GM18861 (cell line): ENCODE measurements around the gene KCND3.

ENCODE experiments used
- ATAC-seq: cut with Tn5 transposase; IDR thresholded peaks from one replicate; pipeline ENCODE4 v1.9.1; 2021; ENCODE audit not compliant: unreplicated experiment

Gene KCND3

DNA sequence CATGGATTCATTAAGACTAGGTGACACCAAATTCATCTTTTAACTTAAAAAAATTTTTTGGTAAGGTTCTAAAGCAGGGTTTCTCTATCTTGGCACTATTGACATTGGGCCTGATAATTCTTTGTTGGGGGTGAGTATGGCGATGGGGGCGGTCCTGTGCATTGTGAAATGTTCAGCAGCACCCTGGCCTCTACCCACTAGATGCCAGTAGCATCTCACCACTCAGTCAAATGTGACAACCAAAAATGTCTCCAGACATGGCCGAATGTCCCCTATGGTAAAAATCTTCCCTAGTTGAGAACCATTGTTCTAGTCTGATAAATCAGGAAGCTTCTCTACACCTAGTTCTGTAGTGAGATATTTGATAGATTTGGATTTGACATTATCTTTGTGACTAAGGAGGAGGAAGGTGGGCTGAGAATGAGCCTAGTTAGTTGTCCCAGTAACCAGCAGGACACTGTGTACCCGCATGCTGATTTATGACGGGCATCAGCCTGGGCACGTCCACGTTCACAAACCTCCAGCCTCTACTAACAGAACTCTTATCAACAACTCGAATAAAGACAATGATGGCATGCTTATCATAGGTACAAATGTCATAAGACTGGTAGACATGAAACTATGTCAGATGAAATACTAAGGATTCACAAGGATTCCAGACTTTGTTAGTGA is 104.6 kb downstream of the KCND3 start:
- ATAC-seq = no peak

DNA sequence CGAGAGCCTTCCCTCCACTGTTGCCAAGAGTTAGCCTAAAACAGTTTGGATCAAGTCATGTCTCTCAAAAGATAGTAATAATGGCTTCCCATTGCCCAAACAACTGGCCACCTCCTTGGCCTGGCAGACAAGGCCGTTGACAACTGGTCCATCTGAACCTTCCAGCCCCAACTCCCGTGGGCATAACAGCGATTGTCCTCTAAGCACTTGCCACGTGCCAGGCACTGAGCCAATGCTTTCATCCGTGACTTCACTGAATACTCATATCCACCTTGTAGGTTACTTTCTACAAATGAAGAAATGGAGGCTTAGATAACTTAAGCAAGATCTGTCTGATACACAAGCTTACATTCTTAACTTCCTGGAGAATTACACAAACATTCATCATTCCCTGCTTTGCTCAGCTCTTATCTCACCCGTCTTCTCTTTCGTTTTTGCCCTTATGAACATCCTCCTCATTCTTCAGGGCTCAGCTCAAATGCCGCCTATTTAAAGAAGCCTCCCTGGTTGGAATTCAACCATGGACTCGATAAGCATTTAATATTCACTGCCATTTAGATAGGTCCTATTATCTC is 106.4 kb downstream of the KCND3 start:
- no peak for ATAC-seq

DNA sequence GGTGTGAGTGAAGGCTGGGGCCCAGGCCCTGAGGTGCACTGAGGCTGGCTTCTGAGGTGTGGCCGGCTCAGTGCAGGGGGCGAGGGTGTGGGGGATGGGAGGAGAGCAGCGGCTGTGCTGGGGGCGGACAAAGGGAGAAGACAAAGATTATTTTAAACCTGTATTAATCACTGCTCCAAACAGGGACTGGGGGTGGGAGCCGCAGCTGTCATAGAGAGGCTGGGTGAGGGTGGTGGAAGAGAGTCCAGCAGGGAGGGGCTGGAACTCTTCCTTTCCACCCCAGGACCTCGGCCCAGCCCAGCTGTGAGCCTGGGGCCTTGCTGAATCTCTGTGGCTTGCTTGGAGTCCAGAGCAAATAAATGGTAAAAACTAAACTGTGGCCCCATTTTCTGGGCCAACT is 106.9 kb downstream of the KCND3 start:
- no peak for ATAC-seq

DNA sequence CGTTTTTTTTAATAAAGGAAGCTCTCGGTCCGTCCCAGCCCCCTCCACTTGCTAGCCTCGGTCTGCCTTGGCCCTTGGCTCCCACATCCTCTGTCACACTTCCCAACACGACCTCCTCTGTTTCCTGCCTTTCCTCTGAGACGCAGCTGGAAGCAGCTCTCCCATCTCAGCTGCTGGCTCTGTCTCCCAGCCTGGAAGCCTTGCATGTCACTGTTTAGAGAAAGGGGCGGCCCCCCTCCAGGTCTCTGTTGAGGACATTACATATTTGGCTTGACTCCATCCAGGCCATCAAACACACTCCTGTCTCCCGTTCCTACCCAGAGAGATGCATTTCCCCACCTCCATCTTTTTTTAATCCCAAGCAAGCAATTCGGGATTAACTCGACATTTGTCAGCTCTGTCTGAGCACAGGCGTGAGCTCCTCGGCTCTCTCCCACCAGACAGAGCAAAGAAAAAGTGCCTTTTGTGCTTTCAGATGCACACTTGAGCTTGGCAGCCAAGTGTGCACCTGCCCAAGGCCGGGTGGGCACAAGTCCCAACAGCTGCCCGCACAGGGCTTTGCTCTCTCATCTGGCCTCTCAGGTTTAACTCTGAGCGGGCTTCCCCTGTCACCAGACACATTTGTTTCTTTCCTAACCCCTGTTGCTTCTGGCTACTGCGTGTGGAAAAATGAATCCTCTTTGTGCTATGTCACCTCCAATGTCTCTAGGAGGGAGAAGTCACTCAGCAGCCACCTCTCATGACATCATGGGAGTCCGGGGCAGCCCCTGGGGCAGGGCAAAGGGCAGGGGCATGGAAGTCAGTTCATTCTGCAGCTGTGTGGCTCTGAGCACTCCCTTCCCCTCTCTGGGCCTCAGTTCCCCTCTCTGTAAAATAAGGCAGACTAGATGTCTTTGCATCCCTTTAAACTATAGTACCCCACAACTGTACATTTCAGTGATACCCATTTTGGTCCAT is 108.3 kb downstream of the KCND3 start:
- no peak for ATAC-seq

DNA sequence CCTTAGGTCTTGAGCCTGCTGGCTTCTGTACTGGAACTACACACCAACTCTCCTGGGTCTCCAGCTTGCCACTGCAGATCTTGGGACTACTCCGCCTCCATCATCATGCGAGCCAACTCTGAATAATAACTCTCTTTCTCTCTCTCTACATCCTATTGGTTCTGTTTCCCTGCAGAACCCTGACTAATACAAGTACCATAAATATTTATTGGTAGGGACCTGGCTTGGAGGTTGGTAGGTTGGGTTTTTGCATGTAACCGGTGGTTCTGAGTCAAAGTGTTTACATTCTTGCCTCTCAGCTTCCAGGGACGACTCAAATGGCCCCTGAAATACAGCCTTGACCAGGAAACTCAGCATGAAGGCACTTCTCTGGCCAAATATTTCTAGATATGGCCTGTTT is 110.4 kb downstream of the KCND3 start:
- ATAC-seq = no peak

DNA sequence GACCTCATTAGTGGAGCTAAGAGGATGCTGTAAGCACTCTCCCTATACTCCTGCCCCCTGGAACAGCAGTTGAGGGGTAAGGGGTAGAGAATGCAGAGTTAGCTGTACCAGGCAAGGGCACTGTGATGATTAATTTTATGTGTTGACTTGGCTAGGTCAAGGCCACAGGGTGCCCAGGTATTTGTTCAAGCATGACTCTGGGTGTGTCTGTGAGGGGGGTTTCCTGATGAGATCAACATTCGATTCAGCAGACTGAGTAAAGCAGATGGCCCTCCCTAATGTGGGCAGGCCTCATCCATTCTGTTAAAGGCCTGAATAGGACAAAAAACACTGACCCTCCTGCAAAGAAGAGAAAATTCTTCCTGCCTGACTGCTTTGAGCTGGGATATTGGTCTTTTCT is 110.8 kb downstream of the KCND3 start:
- no peak for ATAC-seq

DNA sequence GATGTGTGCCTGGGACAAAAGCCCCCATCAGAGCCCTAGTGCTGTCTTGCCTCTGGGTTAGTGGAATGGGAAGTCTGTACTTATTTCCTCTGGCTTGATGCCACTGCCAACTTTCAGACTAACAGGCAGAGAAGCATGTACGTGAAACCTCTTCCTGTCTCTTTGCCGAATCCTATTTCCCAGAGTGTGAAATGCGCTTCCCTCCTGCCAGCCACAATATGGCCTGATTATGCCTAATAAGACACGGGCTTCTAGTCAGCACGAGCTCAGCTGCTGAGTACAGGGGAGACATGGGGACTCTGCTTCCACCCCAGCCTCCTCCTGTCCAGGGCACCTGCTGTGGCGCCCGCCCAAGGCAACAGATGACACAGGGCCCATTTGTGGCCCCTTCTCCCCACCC is 111.4 kb downstream of the KCND3 start:
- no peak for ATAC-seq

DNA sequence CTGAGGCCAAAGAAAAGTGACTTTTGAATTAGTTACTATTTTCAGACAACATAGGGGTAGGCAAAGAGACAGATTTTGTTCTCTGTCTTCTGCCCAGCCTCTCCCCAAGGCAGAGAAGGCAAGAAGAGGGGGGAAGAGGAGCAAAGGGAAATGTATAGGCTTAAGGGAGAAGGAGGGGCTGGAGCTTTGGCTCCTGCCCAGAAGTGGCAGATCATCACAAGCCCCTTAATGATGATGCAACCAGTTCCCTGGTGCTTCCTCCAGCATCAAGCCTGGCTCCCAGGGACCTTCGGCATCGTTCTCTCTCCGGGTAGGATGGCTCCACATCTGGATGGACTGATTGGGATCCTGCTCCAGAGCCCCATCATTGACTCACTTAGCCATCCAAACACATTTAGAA is 112.8 kb downstream of the KCND3 start:
- ATAC-seq = no peak

DNA sequence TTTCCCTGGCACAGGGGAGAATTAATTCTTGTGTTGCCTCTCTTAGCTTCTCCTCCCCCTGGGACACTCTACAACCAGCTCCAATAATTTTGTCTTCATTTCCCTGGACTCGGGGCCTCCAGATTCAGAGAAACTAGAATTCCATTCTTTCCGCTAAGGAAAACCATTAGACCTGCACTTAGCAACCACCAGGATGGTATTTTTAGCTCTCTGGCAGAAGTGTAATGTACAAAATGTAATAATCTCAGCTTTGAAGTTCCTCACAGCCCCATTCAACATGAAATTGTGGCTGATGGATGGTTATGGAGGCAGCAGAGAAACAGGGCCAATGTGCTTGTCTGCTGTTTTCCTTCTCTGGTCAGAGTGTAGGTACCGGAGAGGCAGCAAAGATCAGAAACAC is 113.8 kb downstream of the KCND3 start:
- no peak for ATAC-seq

DNA sequence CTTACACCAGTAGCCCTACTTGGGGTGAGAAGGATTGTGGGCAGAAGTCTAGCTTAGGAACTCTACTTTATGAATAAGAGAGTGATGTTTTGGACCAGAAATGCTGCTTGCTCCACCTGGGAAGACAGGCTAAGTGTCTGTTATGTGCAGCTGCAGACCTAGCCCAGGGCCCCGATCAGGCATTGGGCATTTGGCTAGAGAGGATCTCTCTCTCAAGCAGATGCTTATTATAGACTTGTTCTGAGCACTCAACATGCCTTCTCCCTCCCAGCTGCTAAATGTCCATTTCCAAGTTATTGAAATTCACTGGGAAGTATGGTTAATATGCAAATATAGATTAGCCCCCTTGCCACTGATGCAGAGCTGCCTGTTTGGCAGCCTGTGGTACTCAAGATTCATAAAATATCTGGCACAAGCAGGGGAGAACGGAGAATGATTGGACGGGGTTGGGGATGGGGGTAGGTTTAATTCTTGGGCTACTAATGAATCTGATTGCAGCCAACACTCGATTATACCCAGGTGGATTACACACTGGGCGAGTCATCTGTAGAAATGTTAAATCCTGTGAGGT is 115.9 kb downstream of the KCND3 start:
- ATAC-seq = no peak

DNA sequence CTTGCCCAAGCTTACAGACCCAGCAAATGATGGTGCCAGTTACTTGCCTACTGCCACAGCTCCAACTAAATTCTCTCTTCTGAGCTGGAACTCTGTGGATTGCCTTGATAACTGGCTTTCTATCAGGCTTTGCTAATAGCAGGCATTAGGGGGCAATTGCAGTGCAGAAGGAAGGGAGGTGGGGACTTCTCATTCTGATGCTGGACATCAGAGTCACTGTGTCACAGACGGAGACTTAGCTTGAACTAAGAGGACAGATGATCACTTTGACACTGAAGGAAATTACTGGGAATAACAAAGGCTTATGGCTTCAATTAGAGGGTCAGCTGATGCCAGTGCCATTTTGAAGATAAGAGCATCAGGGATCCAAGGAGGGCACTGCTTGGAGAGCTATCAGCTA is 119.3 kb downstream of the KCND3 start:
- ATAC-seq = no peak

DNA sequence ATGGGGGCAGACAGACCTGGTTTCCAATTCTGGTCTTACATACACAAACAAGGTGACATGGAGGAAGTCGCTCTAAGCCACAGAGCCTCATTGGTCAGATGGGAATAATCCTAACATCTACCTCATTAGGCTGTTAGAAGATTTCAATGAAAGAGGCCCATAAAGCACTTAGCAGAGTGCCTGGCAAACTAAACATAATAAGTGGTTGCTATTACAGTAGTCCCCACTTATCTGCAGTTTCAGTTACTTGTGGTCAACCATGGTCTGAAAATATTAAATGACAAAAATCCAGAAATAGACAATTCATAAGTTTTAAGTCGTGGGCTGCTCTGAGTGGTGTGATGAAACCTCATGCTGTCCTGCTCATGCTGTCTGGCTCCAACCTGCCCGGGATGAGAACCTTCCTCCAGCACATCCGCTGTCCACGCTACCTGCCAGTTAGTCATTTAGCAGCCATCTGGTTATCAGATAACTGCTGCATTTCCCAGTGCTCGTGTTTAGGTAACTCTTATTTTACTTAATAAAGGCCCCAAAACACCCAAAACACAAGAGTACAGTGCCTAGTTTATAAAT is 121.5 kb downstream of the KCND3 start:
- no peak for ATAC-seq

DNA sequence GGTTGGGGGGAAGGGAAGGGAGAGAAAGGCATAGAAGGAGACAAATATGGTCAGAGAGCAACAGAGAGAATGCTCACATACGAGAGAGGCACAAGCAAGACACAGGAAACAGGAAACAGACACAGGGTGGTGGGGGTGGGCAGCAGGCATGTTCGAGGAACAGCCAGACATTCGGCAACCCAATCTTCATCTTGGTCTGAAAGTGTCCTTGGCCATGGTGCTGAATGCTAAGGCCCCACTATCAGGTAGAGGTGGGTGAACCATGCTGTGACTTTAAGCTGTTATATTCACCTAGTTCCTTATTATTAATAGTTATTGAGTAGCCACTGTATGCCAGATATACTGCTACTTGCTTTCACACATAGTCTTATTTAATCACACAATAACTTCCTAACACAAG is 124.6 kb downstream of the KCND3 start:
- ATAC-seq = no peak

DNA sequence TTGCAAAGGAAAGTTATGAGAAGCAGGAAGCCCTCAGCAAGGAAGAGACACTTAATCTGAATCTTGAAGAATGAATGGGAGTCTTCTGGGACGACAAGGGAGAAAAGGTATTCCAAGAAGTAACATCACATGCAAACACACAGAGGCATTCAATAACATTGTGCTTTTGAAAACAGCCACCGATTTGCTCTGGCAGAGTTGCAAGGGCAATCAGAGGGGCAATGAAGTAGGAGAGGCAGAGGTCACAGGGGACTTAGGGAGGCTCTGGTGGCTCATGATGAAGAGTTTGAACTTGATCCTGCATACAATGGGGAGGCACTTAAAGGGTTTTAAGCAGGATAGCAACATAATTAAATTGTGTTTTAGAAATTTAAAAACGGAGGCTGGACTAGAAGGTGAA is 126.1 kb downstream of the KCND3 start:
- ATAC-seq = no peak

DNA sequence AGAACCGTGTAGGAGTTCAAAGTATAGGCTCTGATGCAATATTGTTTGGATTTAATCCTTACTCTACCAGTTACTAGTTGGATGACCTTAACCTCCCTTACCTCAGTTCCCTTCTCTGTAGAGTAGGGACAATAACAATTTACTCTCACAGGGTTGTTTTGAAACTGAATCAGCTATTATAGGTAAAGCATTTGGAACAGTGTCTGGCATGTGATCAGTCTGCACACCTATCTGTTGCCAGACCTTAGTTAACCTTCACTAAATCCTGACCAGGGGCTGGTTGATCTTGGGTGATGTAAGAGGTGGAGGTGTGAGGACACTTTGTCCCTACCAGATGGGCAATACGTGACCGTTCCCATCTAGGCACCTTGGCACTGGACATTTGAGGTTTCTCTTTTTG is 126.9 kb downstream of the KCND3 start:
- ATAC-seq = no peak

DNA sequence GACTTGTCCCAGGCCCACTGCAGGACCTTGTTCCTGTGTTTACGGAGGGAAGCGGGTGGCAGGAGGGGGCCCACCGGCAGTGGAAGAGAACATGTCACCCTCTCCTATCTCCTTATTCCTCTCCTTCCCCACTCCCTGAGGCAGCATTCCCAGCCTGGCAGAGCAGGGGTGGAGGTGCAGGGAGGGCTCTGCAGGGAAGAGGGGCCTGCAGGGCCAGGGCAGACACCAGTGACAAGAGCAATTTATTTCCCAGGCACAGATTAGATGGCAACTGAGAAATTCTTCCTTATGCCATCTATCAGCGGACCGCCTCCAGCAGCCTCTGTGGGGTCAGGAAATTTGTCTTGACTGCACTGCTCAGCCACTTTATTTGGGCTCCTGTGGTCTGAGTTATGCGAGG is 127.9 kb downstream of the KCND3 start:
- ATAC-seq = no peak

DNA sequence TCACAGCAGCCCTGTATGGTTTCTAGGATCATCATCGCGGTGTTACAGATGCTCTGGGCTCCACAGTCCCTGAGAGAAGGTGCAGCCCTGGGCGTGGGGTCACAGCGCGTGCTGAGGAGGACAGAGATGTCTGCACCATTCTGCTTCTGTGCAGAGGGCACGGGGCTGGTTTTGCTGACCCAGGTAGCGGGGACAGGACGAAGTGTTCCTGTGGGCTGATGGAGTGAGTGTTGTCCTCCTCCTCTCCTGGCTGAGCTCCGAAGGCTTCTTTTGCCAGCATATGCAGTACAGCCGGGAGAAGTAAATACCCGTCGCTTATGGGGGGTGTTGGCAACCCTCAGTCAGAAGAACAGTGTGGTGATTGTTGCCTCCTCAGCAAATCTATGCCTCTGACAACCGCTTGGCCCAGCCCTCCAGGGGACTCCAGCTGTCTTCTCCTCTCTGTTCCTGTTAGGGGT is 132.2 kb downstream of the KCND3 start:
- ATAC-seq = no peak

DNA sequence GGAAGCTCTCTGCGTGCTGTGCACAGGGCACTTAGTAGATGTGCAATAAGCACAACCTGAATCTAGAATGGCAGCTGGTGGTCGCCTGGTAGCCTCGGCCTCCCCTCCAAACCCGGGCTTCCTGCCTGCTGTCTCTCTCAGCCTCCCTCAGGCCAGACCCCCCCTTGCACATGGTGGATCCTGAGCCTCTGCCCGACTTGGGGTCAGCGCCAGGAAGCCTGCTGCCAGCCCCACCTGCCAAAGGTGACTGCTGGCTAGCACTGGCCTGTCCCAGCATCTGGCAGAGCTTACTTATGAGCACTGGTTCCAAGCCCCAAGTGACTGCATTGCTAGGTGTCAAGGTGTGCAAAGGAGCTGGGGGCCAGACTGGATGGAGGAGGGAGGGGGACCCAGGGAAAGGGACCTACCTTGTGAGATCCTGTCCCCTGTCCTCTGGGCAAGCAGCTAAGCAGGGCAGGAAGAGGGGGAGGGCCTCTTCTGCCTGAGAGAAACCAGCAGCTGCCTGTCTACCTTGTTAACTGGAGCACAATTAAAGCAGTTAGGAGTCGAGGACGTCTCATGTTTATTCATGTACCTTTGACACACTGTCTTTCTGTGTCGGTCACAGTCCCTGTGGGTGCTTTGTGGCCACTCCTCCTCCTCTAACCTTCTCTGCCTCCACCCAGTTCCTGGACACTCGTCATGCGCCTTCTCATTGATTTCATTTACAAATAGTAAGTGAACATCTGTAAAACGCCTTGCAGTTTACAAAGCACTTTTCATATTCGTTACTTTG is 132.9 kb downstream of the KCND3 start:
- no peak for ATAC-seq

DNA sequence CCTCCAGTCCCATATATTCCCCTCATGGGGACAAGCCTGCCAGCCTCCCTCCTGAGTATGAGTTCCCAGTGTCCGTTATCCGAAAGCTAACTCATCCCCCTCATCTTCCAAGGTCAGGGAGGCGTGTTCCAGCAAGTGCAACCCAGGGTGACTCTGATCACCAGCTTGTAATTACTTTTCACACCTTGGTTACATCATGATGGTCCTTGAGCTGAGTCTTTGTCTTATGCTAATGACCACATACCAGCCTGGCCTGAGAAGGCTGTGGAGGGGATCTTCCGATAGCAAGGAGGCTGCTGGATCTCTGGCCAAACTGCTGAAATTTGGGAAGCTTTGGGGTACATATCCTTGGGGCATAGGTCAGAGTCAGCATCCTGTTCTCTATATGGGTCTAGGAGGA is 134.2 kb downstream of the KCND3 start:
- no peak for ATAC-seq

DNA sequence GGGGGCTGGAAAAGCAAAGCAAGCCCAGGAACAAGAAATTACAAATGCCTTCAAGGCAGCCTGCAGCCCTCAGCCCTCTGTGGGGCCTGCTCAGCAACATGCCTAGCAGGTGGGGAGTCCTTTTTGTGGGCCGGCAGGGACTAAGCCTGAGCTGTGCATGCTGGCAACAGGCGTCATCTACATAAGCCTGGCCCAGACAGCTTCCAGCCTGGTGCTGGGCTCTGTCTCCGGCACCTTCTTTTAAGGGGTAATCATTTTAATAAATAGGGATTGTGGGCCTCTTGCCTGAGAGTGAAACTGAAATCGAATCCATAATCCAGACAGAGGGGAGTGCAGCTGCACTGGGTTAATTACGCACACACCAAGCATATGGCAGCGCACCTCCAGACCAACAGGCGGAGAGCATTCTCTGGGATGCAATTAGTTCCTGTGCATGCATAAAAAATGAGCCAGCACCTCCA is 137.2 kb downstream of the KCND3 start:
- ATAC-seq = no peak
